Spleen (tissue), 7 donors: ENCODE measurements around the gene ATXN7L3.

ENCODE experiments used
- CTCF ChIP-seq, 11 experiments: fragments of 200-600 bp in 7 of 11; fragments of 450-650 bp in 4 of 11; sonication (generic) in 4 of 11; IDR thresholded peaks in 8 of 11; conservative IDR thresholded peaks in 3 of 11; 1 replicate in 7 of 11; 2 replicates in 4 of 11; pipeline versions ENCODE4 v1.4.0 to v1.8.0; 2016 to 2021; ENCODE audit warnings: antibody characterized with exemption in 11 of 11, inconsistent platforms in 4 of 11, mild to moderate bottlenecking in 1 of 11
- POLR2A ChIP-seq, 3 donors: fragments of 450-650 bp; IDR thresholded peaks; one replicate each; pipeline ENCODE4 v1.5.1; 2017; ENCODE audit warnings: antibody characterized with exemption in 3 of 3, mild to moderate bottlenecking in 1 of 3
- donor health status: DM: no; HTN: no; CAD: no; lungs with moderate emphysema.
- donor health status: DM: no; HTN: no; CAD: no.
- donor health status: DM: no; HTN: no; CAD: no.

GRCh38 chr17:44188576-44189403 is 10.9 kb downstream of the ATXN7L3 start:
- no peak for TF ChIP-seq CTCF (IDR thresholded peaks at IDR 0.05 in 8 of 11, conservative IDR thresholded peaks at IDR 0.05 in 3 of 11)
- TF ChIP-seq POLR2A (IDR thresholded peaks at IDR 0.05), result no peak
